IMR-90 (cell line): ENCODE measurements around the gene PRAC1. TPM values are rescaled to one million over a fixed set of nuclear protein-coding genes. Genes with fewer than 3 reads are reported as not detected.

ENCODE experiments used
- ATAC-seq: fragments of 200-7000 bp; cut with Tn5 transposase; 2 replicates; pipeline ENCODE4 v1.9.1; 2020; ENCODE audit warnings: low read depth, mild to moderate bottlenecking, moderate library complexity
- BruUV-seq: library from RNA; stranded (reverse); fragments of 400-500 nt; replicated peaks from 2 replicates; lab custom pipeline; 2021; lab: Mats Ljungman, UMichigan
- CTCF ChIA-PET: fragments of 300-600 bp; formaldehyde crosslinking; extraction: SDS; loops from one replicate; lab custom pipeline; 2021; ENCODE audit warnings: antibody characterized with exemption; lab: Yijun Ruan, JAX
- POLR2A ChIA-PET: fragments of 300-600 bp; sonication (Branson Sonifier 250); formaldehyde crosslinking; loops from one replicate; lab custom pipeline; 2022; ENCODE audit warnings: antibody characterized with exemption; ENCODE audit not compliant: unreplicated experiment; lab: Charles Lee
- DNase-seq: peaks from one replicate; pipeline ENCODE4 v3.0.0; 2013
- H2AFZ ChIP-seq: replicated peaks from 2 replicates; pipeline ENCODE3; 2013; ENCODE audit warnings: low read length, mild to moderate bottlenecking; ENCODE audit not compliant: poor library complexity
- H2AK5ac ChIP-seq: 2 replicates; pipeline ENCODE4 v1.6.1; 2013; ENCODE audit warnings: low read depth, low read length, inconsistent platforms
- H2AK9ac ChIP-seq: replicated peaks from 2 replicates; pipeline ENCODE3; 2013; ENCODE audit warnings: mild to moderate bottlenecking, low read depth, low read length, moderate library complexity; ENCODE audit not compliant: poor library complexity
- H2BK120ac ChIP-seq: 2 replicates; pipeline ENCODE4 v1.6.1; 2013; ENCODE audit warnings: low read depth, low read length, inconsistent platforms
- H2BK15ac ChIP-seq: 3 replicates; pipeline ENCODE4 v1.6.1; 2013; ENCODE audit warnings: low read depth, low read length, inconsistent platforms
- H2BK20ac ChIP-seq: 2 replicates; pipeline ENCODE4 v1.6.1; 2013; ENCODE audit warnings: low read depth, mild to moderate bottlenecking, inconsistent platforms, low read length, moderate library complexity
- H2BK5ac ChIP-seq: 2 replicates; pipeline ENCODE4 v1.6.1; 2013; ENCODE audit warnings: mild to moderate bottlenecking, low read depth, low read length, inconsistent platforms; ENCODE audit not compliant: poor library complexity, severe bottlenecking
- H3K14ac ChIP-seq: replicated peaks from 2 replicates; pipeline ENCODE4 v1.6.1; 2013; ENCODE audit warnings: low read depth, low read length, inconsistent platforms
- H3K18ac ChIP-seq: 2 replicates; pipeline ENCODE4 v1.6.1; 2013; ENCODE audit warnings: low read depth, low read length, control low read depth
- H3K23ac ChIP-seq: 2 replicates; pipeline ENCODE4 v1.6.1; 2013; ENCODE audit warnings: low read depth, low read length, inconsistent platforms
- H3K27ac ChIP-seq: 2 replicates; pipeline ENCODE4 v1.5.1; 2013; ENCODE audit warnings: mild to moderate bottlenecking, control low read depth, low read length; ENCODE audit not compliant: insufficient read depth
- H3K27me3 ChIP-seq: 2 replicates; pipeline ENCODE4 v1.6.1; 2013; ENCODE audit warnings: low read length; ENCODE audit not compliant: control insufficient read depth, insufficient read depth
- H3K36me3 ChIP-seq: 2 replicates; pipeline ENCODE4 v1.6.1; 2013; ENCODE audit warnings: low read length, mixed read lengths; ENCODE audit not compliant: control insufficient read depth, insufficient read depth
- H3K4ac ChIP-seq: 2 replicates; pipeline ENCODE4 v1.6.1; 2013; ENCODE audit warnings: low read depth, low read length, inconsistent platforms
- H3K4me1 ChIP-seq: 2 replicates; pipeline ENCODE4 v1.6.1; 2013; ENCODE audit warnings: low read length, mixed read lengths; ENCODE audit not compliant: control insufficient read depth, insufficient read depth
- H3K4me2 ChIP-seq: 2 replicates; pipeline ENCODE4 v1.6.1; 2013; ENCODE audit warnings: low read depth, mild to moderate bottlenecking, control low read depth, low read length, moderate library complexity
- H3K4me3 ChIP-seq: 2 replicates; pipeline ENCODE4 v1.5.1; 2013; ENCODE audit warnings: low read depth, mild to moderate bottlenecking, control low read depth, low read length, moderate library complexity; ENCODE audit not compliant: insufficient read depth
- H3K56ac ChIP-seq: 2 replicates; pipeline ENCODE4 v1.6.1; 2013; ENCODE audit warnings: low read length, inconsistent platforms; ENCODE audit not compliant: insufficient read depth; ENCODE audit errors: extremely low read depth
- H3K79me1 ChIP-seq, 2 experiments: 2 replicates each; pipeline ENCODE4 v1.6.1; 2013; ENCODE audit warnings: low read length in 2 of 2, inconsistent platforms in 1 of 2, low read depth in 1 of 2
- H3K9ac ChIP-seq: 2 replicates; pipeline ENCODE4 v1.6.1; 2013; ENCODE audit warnings: low read depth, low read length, control low read depth
- H3K9me1 ChIP-seq: 2 replicates; pipeline ENCODE4 v1.6.1; 2013; ENCODE audit warnings: low read length, inconsistent platforms; ENCODE audit not compliant: insufficient read depth
- H3K9me3 ChIP-seq: 2 replicates; pipeline ENCODE4 v1.6.1; 2013; ENCODE audit warnings: low read length; ENCODE audit not compliant: control insufficient read depth, insufficient read depth
- H4K20me1 ChIP-seq: 2 replicates; pipeline ENCODE4 v1.6.1; 2013; ENCODE audit warnings: low read length, inconsistent platforms; ENCODE audit not compliant: insufficient read depth
- H4K5ac ChIP-seq: 2 replicates; pipeline ENCODE4 v1.6.1; 2013; ENCODE audit warnings: mild to moderate bottlenecking, low read depth, low read length, control low read depth
- H4K8ac ChIP-seq, 2 experiments: 2 replicates each; pipeline ENCODE4 v1.6.1; 2013; ENCODE audit warnings: low read depth in 2 of 2, low read length in 2 of 2, control low read depth in 1 of 2, inconsistent platforms in 1 of 2
- H4K91ac ChIP-seq: 2 replicates; pipeline ENCODE4 v1.6.1; 2013; ENCODE audit warnings: low read depth, low read length, inconsistent platforms; ENCODE audit not compliant: insufficient read depth
- CHD1 ChIP-seq: IDR thresholded peaks from 2 replicates; pipeline ENCODE4 v1.6.1; 2012; ENCODE audit warnings: low read depth, low read length, improper control_type of control experiment
- CTCF ChIP-seq: conservative IDR thresholded peaks from 2 replicates; pipeline ENCODE4 v1.5.1; 2012; ENCODE audit warnings: mild to moderate bottlenecking, low read depth, low read length, improper control_type of control experiment
- FOS ChIP-seq: fragments of 150-350 bp; IDR thresholded peaks from 2 replicates; pipeline ENCODE4 v1.6.1; 2016; ENCODE audit warnings: low read depth, low read length
- MAFK ChIP-seq: IDR thresholded peaks from 2 replicates; pipeline ENCODE4 v1.6.1; 2012; ENCODE audit warnings: low read depth, low read length, improper control_type of control experiment
- MAZ ChIP-seq: IDR thresholded peaks from 2 replicates; pipeline ENCODE4 v1.6.1; 2012; ENCODE audit warnings: low read depth, mild to moderate bottlenecking, low read length, improper control_type of control experiment, moderate library complexity, borderline replicate concordance
- MXI1 ChIP-seq: IDR thresholded peaks from 2 replicates; pipeline ENCODE4 v1.6.1; 2012; ENCODE audit warnings: low read depth, mild to moderate bottlenecking, low read length, moderate library complexity, borderline replicate concordance
- RAD21 ChIP-seq: IDR thresholded peaks from 2 replicates; pipeline ENCODE4 v1.6.1; 2012; ENCODE audit warnings: low read length, improper control_type of control experiment
- RCOR1 ChIP-seq: IDR thresholded peaks from 2 replicates; pipeline ENCODE4 v1.6.1; 2012; ENCODE audit warnings: mild to moderate bottlenecking, low read length, improper control_type of control experiment; ENCODE audit not compliant: insufficient replicate concordance
- WGBS, 2 experiments: methylation state at CpG; one replicate each; pipeline versions ENCODE4 v1.1.5 to v1.1.7; 2013; ENCODE audit warnings: missing lambda C conversion rate in 2 of 2; ENCODE audit not compliant: insufficient read length in 1 of 2; ENCODE audit errors: extremely low coverage in 2 of 2; 5-methylcytosine and 5-hydroxymethylcytosine counted together
- dilution Hi-C: fragments of 300-500 bp; cut with HindIII; formaldehyde crosslinking; loops from one replicate; pipeline ENCODE4 v1.14.3; 2018; ENCODE audit warnings: low sequenced_read_pairs; ENCODE audit not compliant: unreplicated experiment
- in situ Hi-C: fragments of 300-500 bp; cut with MboI; formaldehyde crosslinking; loops from 3 replicates; pipeline ENCODE4 v1.14.3; 2019; ENCODE audit warnings: low sequenced_read_pairs, inconsistent platforms, mixed read lengths
- intact Hi-C: fragments of 100-400 bp; cut with micrococcal nuclease; formaldehyde crosslinking; loops from 2 replicates; pipeline ENCODE4 v1.10.0; 2022
- polyA plus RNA-seq, 3 experiments: library from polyadenylated mRNA; depleted of rRNA; stranded (reverse); fragments of >200 nt; gene quantifications; 2 replicates each; pipeline ENCODE4 v1.2.3, GENCODE V29; 2012; ENCODE audit warnings: low replicate concordance in 1 of 3
- total RNA-seq: library from RNA; depleted of rRNA; stranded (reverse); fragments of >200 nt; gene quantifications from 2 replicates; pipeline ENCODE4 v1.2.3, GENCODE V29; 2012

PRAC1 gene
- total and polyA plus RNA-seq, 2 of the 4 experiments (the other 2 are of a cell fraction): not detected

GRCh38 chr17:48692049-48692448, 30.3 kb downstream of the PRAC1 start:
- H2AK9ac ChIP-seq: no peak overlapping the region
- no peaks in the 10 kb centered on the region for H3K36me3 ChIP-seq
- no peak overlapping the region for H3K14ac ChIP-seq
- ChIA-PET POLR2A (no interaction called here), CTCF (no interaction called here)
- no peak overlapping the region for H3K4ac ChIP-seq
- dilution Hi-C loops (no loop called here), intact Hi-C loops (no loop called here), in situ Hi-C loops (no loop called here)
- no peak for TF ChIP-seq CTCF
- no peak for TF ChIP-seq RCOR1
- peak; percentile 59 for TF ChIP-seq MAFK
- TF ChIP-seq RAD21: no peak
- TF ChIP-seq FOS: no peak
- TF ChIP-seq MXI1: no peak
- TF ChIP-seq MAZ: no peak
- no peak for TF ChIP-seq CHD1
- no peak overlapping the region for H4K91ac ChIP-seq
- H3K4me2 ChIP-seq: no peak overlapping the region
- no peak overlapping the region for H2BK15ac ChIP-seq
- no peak for DNase-seq
- no peak overlapping the region for H4K8ac ChIP-seq
- H3K79me1 ChIP-seq: no peaks in the 10 kb centered on the region
- H2BK20ac ChIP-seq: no peak overlapping the region
- peaks cover 22% of the 10 kb centered on the region for H3K27me3 ChIP-seq
- no peak overlapping the region for H3K4me3 ChIP-seq
- H3K27ac ChIP-seq: no peak overlapping the region
- H3K18ac ChIP-seq: no peak overlapping the region
- H3K56ac ChIP-seq: no peak overlapping the region
- no peak for ATAC-seq
- H3K9me3 ChIP-seq: peaks cover 2% of the 10 kb centered on the region; the same call in 1 of the 2 replicates
- no CpG with 5 or more reads among the region's 1 CpG for WGBS, 2 experiments
- no peak overlapping the region for H2BK120ac ChIP-seq
- no peak overlapping the region for H3K23ac ChIP-seq
- no peak overlapping the region for H4K5ac ChIP-seq
- no peaks in the 10 kb centered on the region for H4K20me1 ChIP-seq
- H3K4me1 ChIP-seq: no peaks in the 10 kb centered on the region
- no TSS peak for BruUV-seq
- no peak overlapping the region for H2AK5ac ChIP-seq
- H2BK5ac ChIP-seq: no peak overlapping the region
- H3K9me1 ChIP-seq: no peaks in the 10 kb centered on the region
- H3K9ac ChIP-seq: no peak overlapping the region
- H2AFZ ChIP-seq: no peak overlapping the region
